B cell (primary cell): ENCODE data around the gene CTNNBL1.

Experiments used
- CTCF ChIP-seq: fragments of 200-600 bp; IDR thresholded peaks from one replicate; pipeline ENCODE4 v1.8.0; 2022; ENCODE audit warnings: antibody characterized with exemption, mild to moderate bottlenecking
- EZH2 ChIP-seq: IDR thresholded peaks from 2 replicates; pipeline ENCODE4 v1.6.1; 2012; ENCODE audit warnings: borderline replicate concordance, low read depth, mild to moderate bottlenecking, moderate library complexity, low read length; ENCODE audit not compliant: insufficient read depth, poor library complexity, severe bottlenecking

- TF ChIP-seq CTCF = no peak
- TF ChIP-seq EZH2 = no peak
These were observed 227.0 kb downstream of the CTNNBL1 start for GRCh38 chr20:37920679-37921322.
